Hypothalamus (tissue), 51 donors: ENCODE measurements around the gene IL17RD.
A peak's percentile ranks its signal among the peaks of the same experiment; 100 is the strongest.

ENCODE experiments used
- DNase-seq, 51 donors: peaks; one replicate each; lab custom pipeline; 2025; lab: John Stamatoyannopoulos, UW

The IL17RD gene

GRCh38 chr3:57160076-57160764 lies 4.9 kb downstream of the IL17RD start:
- no peak for DNase-seq

- DNase-seq, result no peak
Observed at GRCh38 chr3:57158813-57159738, 6.1 kb downstream of the IL17RD start.

GRCh38 chr3:57158325-57158724 lies 6.8 kb downstream of the IL17RD start:
- DNase-seq, result no peak

- no peak for DNase-seq
Observed at GRCh38 chr3:57157545-57157944, 7.6 kb downstream of the IL17RD start.

- DNase-seq, result peak in 1 of 51 donors; percentile 4
Observed at GRCh38 chr3:57155310-57155643, 9.9 kb downstream of the IL17RD start.

- DNase-seq, result no peak
Observed at GRCh38 chr3:57154470-57155309, 10.5 kb downstream of the IL17RD start.

GRCh38 chr3:57152151-57153143 lies 12.7 kb downstream of the IL17RD start:
- peak in 18 of 51 donors; percentile 3 to 49 (median 20) for DNase-seq

- no peak for DNase-seq
Observed at GRCh38 chr3:57151749-57152148, 13.4 kb downstream of the IL17RD start.

- DNase-seq, result no peak
Observed at GRCh38 chr3:57151021-57151449, 14.1 kb downstream of the IL17RD start.

GRCh38 chr3:57150113-57150581 lies 15.0 kb downstream of the IL17RD start:
- DNase-seq, result peak in 4 of 51 donors; percentile 5 to 25 (median 14)

GRCh38 chr3:57147071-57147470 lies 18.1 kb downstream of the IL17RD start:
- DNase-seq, result no peak

- DNase-seq, result no peak
Observed at GRCh38 chr3:57145852-57146251, 19.3 kb downstream of the IL17RD start.

- DNase-seq, result no peak
Observed at GRCh38 chr3:57144952-57145351, 20.2 kb downstream of the IL17RD start.

GRCh38 chr3:57143886-57144459 lies 21.2 kb downstream of the IL17RD start:
- no peak for DNase-seq

- no peak for DNase-seq
Observed at GRCh38 chr3:57142411-57142723, 22.8 kb downstream of the IL17RD start.

- DNase-seq, result no peak
Observed at GRCh38 chr3:57141719-57142410, 23.3 kb downstream of the IL17RD start.

- no peak for DNase-seq
Observed at GRCh38 chr3:57140894-57141293, 24.3 kb downstream of the IL17RD start.

- DNase-seq, result no peak
Observed at GRCh38 chr3:57135964-57136719, 29.0 kb downstream of the IL17RD start.
